ENCODE measurements around the gene CAPN10. TPM values are rescaled to one million over a fixed set of nuclear protein-coding genes. Genes with fewer than 3 reads are reported as not detected.

CAPN10 gene
- total and polyA plus RNA-seq, 5 experiments from 2014 or later, result 6.7 to 93.2 (median 21.4) TPM

GRCh38 chr2:240578110-240578450 lies 8.5 kb upstream of the CAPN10 start:
- Mint-ChIP-seq H3K36me3 (peaks cover 4 to 32% (median 6%) of the 10 kb centered on the region in 3 donors), H3K4me3 (peak overlapping the region in 1 of 10 donors; percentile 45), H3K27ac (peak overlapping the region in 3 of 10 donors; percentile 44 to 52 (median 47)), H3K27me3 (no peaks in the 10 kb centered on the region), H3K9me3 (no peaks in the 10 kb centered on the region), H3K4me1 (peaks cover 19 to 43% (median 36%) of the 10 kb centered on the region in 4 donors)
- ATAC-seq, result no peak
- DNase-seq, result no peak
- POLR2A ChIA-PET, result interaction anchor here (1.2 to 1.8 kb wide), 3 partner anchors 9 to 17 kb away, joined by 3 to 11 read pairs (median 5); partner anchors contain the start of gene CAPN10

- Mint-ChIP-seq H3K27me3 (no peaks in the 10 kb centered on the region), H3K36me3 (peaks cover 4 to 32% (median 6%) of the 10 kb centered on the region in 3 donors), H3K9me3 (no peaks in the 10 kb centered on the region), H3K4me1 (peaks cover 19 to 43% (median 39%) of the 10 kb centered on the region in 4 donors), H3K27ac (peak overlapping the region in 8 of 10 donors; percentile 14 to 93 (median 50)), H3K4me3 (peak overlapping the region in 2 of 10 donors; percentile 20 to 45)
- ATAC-seq, result no peak
- DNase-seq, result no peak
- POLR2A ChIA-PET, result interaction anchor here (1.2 to 1.8 kb wide), 3 partner anchors 8 to 18 kb away, joined by 3 to 11 read pairs (median 5); partner anchors contain the start of gene CAPN10
These were observed 8.0 kb upstream of the CAPN10 start for GRCh38 chr2:240578488-240578887.

- peaks cover 4 to 32% (median 6%) of the 10 kb centered on the region in 3 donors for H3K36me3 Mint-ChIP-seq
- ATAC-seq, result peak in 1 of 2 donors; percentile 26
- POLR2A ChIA-PET, result interaction anchor here (11.3 kb wide), 1 partner anchor 14 kb away, joined by 461 read pairs; the partner anchor contains the start of genes ANKMY1, DUSP28 and RNPEPL1
- H3K4me1 Mint-ChIP-seq, result peaks cover 19 to 44% (median 43%) of the 10 kb centered on the region in 4 donors
- H3K4me3 Mint-ChIP-seq, result peak overlapping the region in 8 of 10 donors; percentile 19 to 53 (median 32)
- H3K27me3 Mint-ChIP-seq, result no peaks in the 10 kb centered on the region
- DNase-seq, result no peak
- H3K27ac Mint-ChIP-seq, result peak overlapping the region; percentile 67 to 93 (median 88)
- no peaks in the 10 kb centered on the region for H3K9me3 Mint-ChIP-seq
These were observed 7.3 kb upstream of the CAPN10 start for GRCh38 chr2:240579071-240579762.

GRCh38 chr2:240579771-240580614 lies 6.5 kb upstream of the CAPN10 start:
- POLR2A ChIA-PET, result interaction anchor here (0.6 to 11.3 kb wide), 2 partner anchors 11 to 15 kb away, joined by 3 to 461 read pairs; partner anchors contain the start of genes ANKMY1, DUSP28 and RNPEPL1
- DNase-seq (peak; percentile 53 to 84 (median 70)), ATAC-seq (peak; percentile 89 to 97)
- H3K27ac Mint-ChIP-seq, result peak overlapping the region; percentile 67 to 93 (median 88)
- peaks cover 22 to 51% (median 50%) of the 10 kb centered on the region in 4 donors for H3K4me1 Mint-ChIP-seq
- peaks cover 4 to 28% (median 6%) of the 10 kb centered on the region in 3 donors for H3K36me3 Mint-ChIP-seq
- no peaks in the 10 kb centered on the region for H3K9me3 Mint-ChIP-seq
- no peaks in the 10 kb centered on the region for H3K27me3 Mint-ChIP-seq
- H3K4me3 Mint-ChIP-seq, result peak overlapping the region in 8 of 10 donors; percentile 6 to 53 (median 32)

GRCh38 chr2:240581811-240582210 lies 4.7 kb upstream of the CAPN10 start:
- POLR2A ChIA-PET, result interaction anchor here (11.3 kb wide), 1 partner anchor 17 kb away, joined by 461 read pairs; the partner anchor contains the start of genes ANKMY1, DUSP28 and RNPEPL1
- Mint-ChIP-seq H3K9me3 (no peaks in the 10 kb centered on the region), H3K27me3 (no peaks in the 10 kb centered on the region), H3K4me3 (peak overlapping the region in 1 of 10 donors; percentile 38), H3K27ac (peak overlapping the region in 4 of 10 donors; percentile 4 to 76 (median 18)), H3K36me3 (peaks cover 4 to 26% (median 6%) of the 10 kb centered on the region in 3 donors), H3K4me1 (peaks cover 27 to 62% (median 59%) of the 10 kb centered on the region in 4 donors)
- DNase-seq (no peak), ATAC-seq (no peak)

- POLR2A ChIA-PET, result interaction anchor here (11.3 kb wide), 1 partner anchor 18 kb away, joined by 461 read pairs; the partner anchor contains the start of genes ANKMY1, DUSP28 and RNPEPL1
- H3K27me3 Mint-ChIP-seq, result no peaks in the 10 kb centered on the region
- H3K4me3 Mint-ChIP-seq, result no peak overlapping the region
- no peak for ATAC-seq
- no peak for DNase-seq
- peaks cover 30 to 69% (median 66%) of the 10 kb centered on the region in 4 donors for H3K4me1 Mint-ChIP-seq
- peaks cover 4 to 23% (median 6%) of the 10 kb centered on the region in 3 donors for H3K36me3 Mint-ChIP-seq
- no peaks in the 10 kb centered on the region for H3K9me3 Mint-ChIP-seq
- H3K27ac Mint-ChIP-seq, result peak overlapping the region in 2 of 10 donors; percentile 47 to 56
These were observed 3.8 kb upstream of the CAPN10 start for GRCh38 chr2:240582781-240583180.

DNA sequence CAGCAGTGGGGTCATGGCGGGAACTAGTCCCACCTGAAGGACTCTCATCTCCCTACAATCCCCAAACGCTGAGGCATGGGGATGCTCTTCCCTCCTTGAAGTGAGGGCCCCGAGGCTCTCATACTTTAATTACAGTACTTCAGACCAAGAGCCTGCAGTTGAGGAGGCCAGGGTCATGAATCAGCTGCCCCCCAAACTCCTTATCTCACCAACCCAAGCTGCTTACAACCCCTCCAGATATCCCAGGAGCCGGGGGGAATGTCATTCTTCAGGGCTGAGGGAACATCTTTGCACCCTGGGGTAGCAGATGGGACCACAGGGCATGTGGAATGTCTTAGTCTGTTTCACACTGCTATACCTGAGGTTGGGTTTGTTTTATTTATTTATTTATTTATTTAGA lies 2.8 kb upstream of the CAPN10 start:
- ATAC-seq (no peak), DNase-seq (no peak)
- H3K9me3 Mint-ChIP-seq, result no peaks in the 10 kb centered on the region
- no peaks in the 10 kb centered on the region for H3K27me3 Mint-ChIP-seq
- POLR2A ChIA-PET, result interaction anchor here (11.3 kb wide), 1 partner anchor 19 kb away, joined by 461 read pairs; the partner anchor contains the start of genes ANKMY1, DUSP28 and RNPEPL1
- peaks cover 4 to 26% (median 6%) of the 10 kb centered on the region in 3 donors for H3K36me3 Mint-ChIP-seq
- no peak overlapping the region for H3K27ac Mint-ChIP-seq
- H3K4me1 Mint-ChIP-seq, result peaks cover 38 to 78% (median 70%) of the 10 kb centered on the region in 4 donors
- H3K4me3 Mint-ChIP-seq, result peak overlapping the region in 1 of 10 donors; percentile 62

- Mint-ChIP-seq H3K27ac (peak overlapping the region in 4 of 10 donors; percentile 41 to 76 (median 60)), H3K27me3 (no peaks in the 10 kb centered on the region)
- no peak for DNase-seq
These were observed 2.0 kb upstream of the CAPN10 start for GRCh38 chr2:240584486-240585031.

GRCh38 chr2:240585101-240585500 lies 1.4 kb upstream of the CAPN10 start:
- no peak for DNase-seq
- POLR2A ChIA-PET, result interaction anchor here (1.8 to 11.3 kb wide), 3 partner anchors 20 to 71 kb away, joined by 6 to 461 read pairs (median 62); partner anchors contain the start of genes ANKMY1, DUSP28 and RNPEPL1
- H3K36me3 Mint-ChIP-seq, result peaks cover 4 to 27% (median 6%) of the 10 kb centered on the region in 3 donors

More at GRCh38 chr2:240584486-240585031, 2.0 kb upstream of the CAPN10 start:
- POLR2A ChIA-PET, result interaction anchor here (4.1 to 11.3 kb wide), 2 partner anchors 20 to 38 kb away, joined by 62 to 461 read pairs; partner anchors contain the start of genes ANKMY1, DUSP28 and RNPEPL1
- Mint-ChIP-seq H3K9me3 (no peaks in the 10 kb centered on the region), H3K36me3 (peaks cover 4 to 31% (median 6%) of the 10 kb centered on the region in 3 donors), H3K4me3 (peak overlapping the region; percentile 62 to 97 (median 92)), H3K4me1 (peaks cover 38 to 76% (median 68%) of the 10 kb centered on the region in 4 donors)
- ATAC-seq, result no peak

GRCh38 chr2:240585681-240586197 lies 795 bp upstream of the CAPN10 start:
- Mint-ChIP-seq H3K27me3 (no peaks in the 10 kb centered on the region), H3K27ac (peak overlapping the region; percentile 88 to 97 (median 94)), H3K36me3 (peaks cover 0 to 20% (median 6%) of the 10 kb centered on the region in 3 donors), H3K9me3 (no peaks in the 10 kb centered on the region), H3K4me1 (peaks cover 28 to 71% (median 58%) of the 10 kb centered on the region in 4 donors), H3K4me3 (peak overlapping the region; percentile 91 to 97 (median 96))
- POLR2A ChIA-PET, result interaction anchor here (0.9 to 11.3 kb wide), 8 partner anchors 8 to 1180 kb away, joined by 3 to 461 read pairs (median 4); partner anchors contain the start of genes ANKMY1, DUSP28 and RNPEPL1
- ATAC-seq (no peak), DNase-seq (no peak)

More at GRCh38 chr2:240585101-240585500, 1.4 kb upstream of the CAPN10 start:
- H3K4me3 Mint-ChIP-seq, result peak overlapping the region; percentile 66 to 97 (median 92)
- ATAC-seq, result no peak
- H3K27me3 Mint-ChIP-seq, result no peaks in the 10 kb centered on the region
- peak overlapping the region in 5 of 10 donors; percentile 41 to 78 (median 62) for H3K27ac Mint-ChIP-seq
- no peaks in the 10 kb centered on the region for H3K9me3 Mint-ChIP-seq
- peaks cover 33 to 74% (median 63%) of the 10 kb centered on the region in 4 donors for H3K4me1 Mint-ChIP-seq

Data from naive thymus-derived CD8-positive, alpha-beta T cell (primary cell).